ENCODE measurements around the gene KCNK4.

GRCh38 chr11:64342869-64343745 lies 52.0 kb downstream of the KCNK4 start:
- TF ChIP-seq POLR2AphosphoS5 (IDR thresholded peaks at IDR 0.05; ENCODE audit: low read depth, low read length) (no peak), TAF1 (IDR thresholded peaks at IDR 0.05; ENCODE audit: borderline replicate concordance, insufficient read depth, low read length) (no peak)
- TF ChIP-seq, protein P1, sequence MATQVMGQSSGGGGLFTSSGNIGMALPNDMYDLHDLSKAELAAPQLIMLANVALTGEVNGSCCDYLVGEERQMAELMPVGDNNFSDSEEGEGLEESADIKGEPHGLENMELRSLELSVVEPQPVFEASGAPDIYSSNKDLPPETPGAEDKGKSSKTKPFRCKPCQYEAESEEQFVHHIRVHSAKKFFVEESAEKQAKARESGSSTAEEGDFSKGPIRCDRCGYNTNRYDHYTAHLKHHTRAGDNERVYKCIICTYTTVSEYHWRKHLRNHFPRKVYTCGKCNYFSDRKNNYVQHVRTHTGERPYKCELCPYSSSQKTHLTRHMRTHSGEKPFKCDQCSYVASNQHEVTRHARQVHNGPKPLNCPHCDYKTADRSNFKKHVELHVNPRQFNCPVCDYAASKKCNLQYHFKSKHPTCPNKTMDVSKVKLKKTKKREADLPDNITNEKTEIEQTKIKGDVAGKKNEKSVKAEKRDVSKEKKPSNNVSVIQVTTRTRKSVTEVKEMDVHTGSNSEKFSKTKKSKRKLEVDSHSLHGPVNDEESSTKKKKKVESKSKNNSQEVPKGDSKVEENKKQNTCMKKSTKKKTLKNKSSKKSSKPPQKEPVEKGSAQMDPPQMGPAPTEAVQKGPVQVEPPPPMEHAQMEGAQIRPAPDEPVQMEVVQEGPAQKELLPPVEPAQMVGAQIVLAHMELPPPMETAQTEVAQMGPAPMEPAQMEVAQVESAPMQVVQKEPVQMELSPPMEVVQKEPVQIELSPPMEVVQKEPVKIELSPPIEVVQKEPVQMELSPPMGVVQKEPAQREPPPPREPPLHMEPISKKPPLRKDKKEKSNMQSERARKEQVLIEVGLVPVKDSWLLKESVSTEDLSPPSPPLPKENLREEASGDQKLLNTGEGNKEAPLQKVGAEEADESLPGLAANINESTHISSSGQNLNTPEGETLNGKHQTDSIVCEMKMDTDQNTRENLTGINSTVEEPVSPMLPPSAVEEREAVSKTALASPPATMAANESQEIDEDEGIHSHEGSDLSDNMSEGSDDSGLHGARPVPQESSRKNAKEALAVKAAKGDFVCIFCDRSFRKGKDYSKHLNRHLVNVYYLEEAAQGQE (IDR thresholded peaks at IDR 0.05; ENCODE audit: insufficient read depth in 1 of 2, low read depth in 2 of 2, low read length in 2 of 2): no peak

Data from PFSK-1 (cell line).